ENCODE data around the gene OR2B2.
"Not testable (repeated sequence)": the region's sequence is repeated elsewhere in the genome, so short reads cannot be mapped to it uniquely, and the experiment has no call there.

OR2B2 gene

GRCh38 chr6:27931209-27931608 lies 19.0 kb upstream of the OR2B2 start:
- in situ Hi-C loops (cut with MboI; ENCODE audit: low sequenced_read_pairs, unreplicated experiment): no loop called here
- no peak for TF ChIP-seq CTCF (IDR thresholded peaks at IDR 0.05; ENCODE audit: borderline replicate concordance, control extremely low read depth, extremely low read depth, insufficient read depth, missing control alignments)
- DNase-seq (ENCODE audit: low spot score): no peak

GRCh38 chr6:27929930-27930329 lies 17.7 kb upstream of the OR2B2 start:
- DNase-seq (ENCODE audit: low spot score); in situ Hi-C loops (cut with MboI; ENCODE audit: low sequenced_read_pairs, unreplicated experiment): not testable (repeated sequence)

- in situ Hi-C loops (cut with MboI; ENCODE audit: low sequenced_read_pairs, unreplicated experiment); DNase-seq (ENCODE audit: low spot score): not testable (repeated sequence)
Measured at GRCh38 chr6:27928041-27928440, 15.8 kb upstream of the OR2B2 start.

GRCh38 chr6:27924179-27924578 lies 12.0 kb upstream of the OR2B2 start:
- TF ChIP-seq CTCF (IDR thresholded peaks at IDR 0.05; ENCODE audit: borderline replicate concordance, control extremely low read depth, extremely low read depth, insufficient read depth, missing control alignments): no peak
- in situ Hi-C loops (cut with MboI; ENCODE audit: low sequenced_read_pairs, unreplicated experiment): no loop called here
- DNase-seq (ENCODE audit: low spot score): no peak

- in situ Hi-C loops (cut with MboI; ENCODE audit: low sequenced_read_pairs, unreplicated experiment): no loop called here
- DNase-seq (ENCODE audit: low spot score): no peak
- no peak for TF ChIP-seq CTCF (IDR thresholded peaks at IDR 0.05; ENCODE audit: borderline replicate concordance, control extremely low read depth, extremely low read depth, insufficient read depth, missing control alignments)
Measured at GRCh38 chr6:27922949-27923348, 10.8 kb upstream of the OR2B2 start.

GRCh38 chr6:27908017-27908416 lies 4.2 kb downstream of the OR2B2 start:
- TF ChIP-seq CTCF (IDR thresholded peaks at IDR 0.05; ENCODE audit: borderline replicate concordance, control extremely low read depth, extremely low read depth, insufficient read depth, missing control alignments): no peak
- in situ Hi-C loops (cut with MboI; ENCODE audit: low sequenced_read_pairs, unreplicated experiment): no loop called here
- DNase-seq (ENCODE audit: low spot score): no peak

GRCh38 chr6:27902335-27903314 lies 9.6 kb downstream of the OR2B2 start:
- TF ChIP-seq CTCF (IDR thresholded peaks at IDR 0.05; ENCODE audit: borderline replicate concordance, control extremely low read depth, extremely low read depth, insufficient read depth, missing control alignments): no peak
- in situ Hi-C loops (cut with MboI; ENCODE audit: low sequenced_read_pairs, unreplicated experiment): no loop called here
- peak; percentile 62 for DNase-seq (ENCODE audit: low spot score)
